GM12878 (cell line): ENCODE results near the gene CREBRF. TPM values are rescaled to one million over a fixed set of nuclear protein-coding genes. Genes with fewer than 3 reads are reported as not detected.

ENCODE experiments used
- ATAC-seq: fragments of 200-7000 bp; cut with Tn5 transposase; 3 replicates; pipeline ENCODE4 v1.9.1; 2020; ENCODE audit warnings: mild to moderate bottlenecking, moderate library complexity
- BruUV-seq: library from RNA; stranded (reverse); fragments of 400-500 nt; replicated peaks from 2 replicates; lab custom pipeline; 2021; lab: Mats Ljungman, UMichigan
- CTCF ChIA-PET: fragments of 300-600 bp; sonication (Branson Sonifier 250); formaldehyde crosslinking; extraction: SDS; loops from one replicate; lab custom pipeline; 2021; ENCODE audit warnings: inconsistent platforms; lab: Yijun Ruan, JAX
- POLR2A ChIA-PET: fragments of 350-600 bp; formaldehyde crosslinking; extraction: SDS; loops from one replicate; lab custom pipeline; 2021; ENCODE audit warnings: inconsistent platforms; lab: Charles Lee
- RAD21 ChIA-PET: fragments of 300-600 bp; sonication (Branson Sonifier 250); formaldehyde crosslinking; loops from one replicate; lab custom pipeline; 2023; ENCODE audit warnings: antibody characterized with exemption; ENCODE audit not compliant: unreplicated experiment; lab: Charles Lee
- SMC1A ChIA-PET: fragments of 300-600 bp; sonication (Branson Sonifier 250); formaldehyde crosslinking; loops from one replicate; lab custom pipeline; 2023; ENCODE audit not compliant: unreplicated experiment, uncharacterized antibody; lab: Charles Lee
- DNase-seq: peaks from one replicate; pipeline ENCODE4 v3.0.0-alpha.2; 2011; ENCODE audit warnings: low read depth, low spot score
- FAIRE-seq: peaks from 3 replicates; lab custom pipeline; 2011; peaks lifted over from hg19 to GRCh38; lab: Jason Lieb, UNC
- H2AFZ ChIP-seq: 2 replicates; pipeline ENCODE4 v1.6.0; 2011; ENCODE audit warnings: low read depth, low read length, control low read depth; ENCODE audit not compliant: control insufficient read depth
- H3K27ac ChIP-seq: 2 replicates; pipeline ENCODE4 v1.5.1; 2011; ENCODE audit warnings: control low read depth; ENCODE audit not compliant: control insufficient read depth, insufficient read depth
- H3K27me3 ChIP-seq, 2 experiments: replicated peaks in 1 of 2; 2 replicates each; pipeline versions ENCODE4 v1.6.0 to v1.6.1; 2011; ENCODE audit warnings: low read length in 1 of 2; ENCODE audit not compliant: control insufficient read depth in 2 of 2, insufficient read depth in 2 of 2
- H3K36me3 ChIP-seq, 2 experiments: 2 replicates each; pipeline ENCODE4 v1.5.1; 2011; ENCODE audit warnings: low read length in 1 of 2; ENCODE audit not compliant: control insufficient read depth in 2 of 2, insufficient read depth in 2 of 2
- H3K4me1 ChIP-seq: 2 replicates; pipeline ENCODE4 v1.6.1; 2011; ENCODE audit warnings: mild to moderate bottlenecking, low read length, moderate library complexity, mixed read lengths; ENCODE audit not compliant: control insufficient read depth, insufficient read depth
- H3K4me2 ChIP-seq: 2 replicates; pipeline ENCODE4 v1.6.0; 2011; ENCODE audit warnings: control low read depth; ENCODE audit not compliant: control insufficient read depth, insufficient read depth
- H3K4me3 ChIP-seq: fragments of 200-600 bp; sonication (generic); 2 replicates; pipeline ENCODE4 v1.5.1; 2016
- H3K79me2 ChIP-seq: 2 replicates; pipeline ENCODE4 v1.6.0; 2011; ENCODE audit warnings: low read length; ENCODE audit not compliant: control insufficient read depth, insufficient read depth
- H3K9ac ChIP-seq: 2 replicates; pipeline ENCODE4 v1.8.0; 2011; ENCODE audit warnings: low read length, control low read depth, mixed read lengths; ENCODE audit not compliant: control insufficient read depth, insufficient read depth
- H3K9me3 ChIP-seq: replicated peaks from 3 replicates; pipeline ENCODE4 v1.5.1; 2011; ENCODE audit warnings: mild to moderate bottlenecking, low read length; ENCODE audit not compliant: control insufficient read depth, insufficient read depth
- H4K20me1 ChIP-seq: 2 replicates; pipeline ENCODE4 v1.6.0; 2011; ENCODE audit not compliant: control insufficient read depth, insufficient read depth
- JUNB ChIP-seq: IDR thresholded peaks from 2 replicates; pipeline ENCODE4 v1.6.1; 2016; ENCODE audit warnings: antibody characterized with exemption, mild to moderate bottlenecking
- KAT2A ChIP-seq: conservative IDR thresholded peaks from 2 replicates; pipeline ENCODE4 v1.6.1; 2011; ENCODE audit warnings: low read depth, low read length; ENCODE audit not compliant: control insufficient read depth
- NKRF ChIP-seq: fragments of 450-650 bp; conservative IDR thresholded peaks from 2 replicates; pipeline ENCODE4 v1.6.1; 2017; ENCODE audit warnings: mild to moderate bottlenecking, moderate library complexity
- POLR2AphosphoS5 ChIP-seq: IDR thresholded peaks from 2 replicates; pipeline ENCODE4 v1.6.1; 2011; ENCODE audit warnings: mild to moderate bottlenecking, low read length, inconsistent platforms
- PRDM15 ChIP-seq: fragments of 450-650 bp; formaldehyde crosslinking; IDR thresholded peaks from 2 replicates; pipeline ENCODE4 v1.4.0; 2020; ENCODE audit warnings: mild to moderate bottlenecking, moderate library complexity
- SMAD5 ChIP-seq: IDR thresholded peaks from 2 replicates; pipeline ENCODE4 v1.6.1; 2016; ENCODE audit warnings: antibody characterized with exemption, low read depth
- whole genome bisulfite sequencing: methylation state at CpG from one replicate; pipeline ENCODE4 v1.1.6; 2016; ENCODE audit warnings: low lambda C conversion rate; ENCODE audit not compliant: insufficient replicate concordance, insufficient coverage; ENCODE audit errors: missing lambda C conversion rate; 5-methylcytosine and 5-hydroxymethylcytosine counted together
- in situ Hi-C: fragments of 300-500 bp; cut with MboI; formaldehyde crosslinking; loops from 9 replicates; pipeline ENCODE4 v1.14.3; 2018; ENCODE audit warnings: mixed read lengths
- intact Hi-C: fragments of 100-400 bp; cut with micrococcal nuclease; formaldehyde crosslinking; loops from one replicate; pipeline ENCODE4 v1.14.2; 2022; ENCODE audit not compliant: unreplicated experiment
- polyA plus RNA-seq, 11 experiments: library from polyadenylated mRNA; depleted of rRNA in 4 of 11; unstranded in 6 of 11; stranded (reverse) in 5 of 11; fragments of >200 nt; fragmentation: Nextera tagmentation in 4 of 11; fragmentation: Illumina TruSeq in 1 of 11; extraction: Ambion mirVana in 4 of 11; extraction: Trizol in 1 of 11; gene quantifications; 1 replicate in 1 of 11; 2 replicates in 10 of 11; pipeline versions ENCODE4 v1.2.1 to v1.2.3, GENCODE V29; 2011 to 2016; ENCODE audit warnings: inconsistent platforms in 2 of 11, missing spikeins in 2 of 11, low read depth in 1 of 11
- total RNA-seq, 4 experiments: library from RNA; depleted of rRNA in 3 of 4; stranded (reverse); fragments of >200 nt in 3 of 4; fragmentation: Illumina TruSeq in 1 of 4; extraction: Trizol in 1 of 4; gene quantifications; 2 replicates each; pipeline versions ENCODE4 v1.2.1 to v1.2.3, GENCODE V29; 2013 to 2021

Gene CREBRF
- total and polyA plus RNA-seq, 10 of the 15 experiments (the other 5 are each of a cell fraction or from before 2014, with no cell fraction given) = 1.2 to 12.7 (median 3.9) TPM

GRCh38 chr5:173065155-173065554, 9.0 kb downstream of the CREBRF start (continued):
- TF ChIP-seq NKRF (no peak), POLR2AphosphoS5 (no peak), JUNB (no peak), SMAD5 (no peak)
- TF ChIP-seq, all 136 proteins: peak for 0

- no peak for TF ChIP-seq KAT2A
- no peak for TF ChIP-seq PRDM15 (CRISPR knock-in tag)
- in situ Hi-C loops (no loop called here), intact Hi-C loops (no loop called here)
- DNase-seq (no peak), FAIRE-seq (no peak), ATAC-seq (no peak)
- H2AFZ ChIP-seq = no peak overlapping the region
- H3K79me2 ChIP-seq = peaks cover 4% of the 10 kb centered on the region; the same call in 1 of the 2 replicates
- no peak overlapping the region for H3K27ac ChIP-seq
- no peaks in the 10 kb centered on the region for H3K4me1 ChIP-seq
- 80% methylated on average over 7 of the region's 7 CpGs for WGBS
- no peaks in the 10 kb centered on the region for H4K20me1 ChIP-seq
- H3K9ac ChIP-seq = no peak overlapping the region
- no peaks in the 10 kb centered on the region for H3K9me3 ChIP-seq
- SMC1A ChIA-PET = interaction anchor here (1.2 kb wide), 1 partner anchor 10 kb away, joined by 3 read pairs; no protein-coding TSS in a partner anchor
- H3K4me2 ChIP-seq = no peak overlapping the region
- POLR2A ChIA-PET = no interaction called here
- RAD21 ChIA-PET = interaction anchor here (1.2 kb wide), 1 partner anchor 86 kb away, joined by 3 read pairs; the partner anchor contains the start of gene ATP6V0E1
- CTCF ChIA-PET = no interaction called here
- H3K27me3 ChIP-seq = no peaks in the 10 kb centered on the region
- no peak overlapping the region for H3K4me3 ChIP-seq
- no TSS peak for BruUV-seq
- H3K36me3 ChIP-seq = no peaks in the 10 kb centered on the region
These were observed 13.5 kb downstream of the CREBRF start for GRCh38 chr5:173069671-173070070.
